HuH-7.5 (cell line): ENCODE results near the gene KLRG1.

Source experiments
- DNase-seq: peaks from one replicate; pipeline ENCODE4 v3.0.0; 2011; ENCODE audit warnings: low spot score

The KLRG1 gene

GRCh38 chr12:8985213-8985754 lies 4.1 kb upstream of the KLRG1 start:
- DNase-seq = no peak

- DNase-seq = no peak
Observed at GRCh38 chr12:8987163-8987562, 2.2 kb upstream of the KLRG1 start.

- no peak for DNase-seq
Observed at GRCh38 chr12:8987685-8988084, 1.7 kb upstream of the KLRG1 start.

- no peak for DNase-seq
Observed at GRCh38 chr12:8991371-8992345, 2.3 kb downstream of the KLRG1 start.

GRCh38 chr12:8993827-8994226 lies 4.5 kb downstream of the KLRG1 start:
- DNase-seq = no peak

GRCh38 chr12:8995021-8995775 lies 5.9 kb downstream of the KLRG1 start:
- DNase-seq = no peak

- DNase-seq = no peak
Observed at GRCh38 chr12:8996682-8997405, 7.5 kb downstream of the KLRG1 start.

- DNase-seq = no peak
Observed at GRCh38 chr12:9001233-9001632, 11.9 kb downstream of the KLRG1 start.

- DNase-seq = no peak
Observed at GRCh38 chr12:9002335-9002734, 13.0 kb downstream of the KLRG1 start.

GRCh38 chr12:9022592-9022991 lies 33.2 kb downstream of the KLRG1 start:
- no peak for DNase-seq

GRCh38 chr12:9024512-9024911 lies 35.2 kb downstream of the KLRG1 start:
- DNase-seq = no peak

GRCh38 chr12:9027161-9028059 lies 38.1 kb downstream of the KLRG1 start:
- DNase-seq = no peak

GRCh38 chr12:9030776-9031175 lies 41.4 kb downstream of the KLRG1 start:
- DNase-seq = no peak

- DNase-seq = no peak
Observed at GRCh38 chr12:9032202-9032964, 43.0 kb downstream of the KLRG1 start.

GRCh38 chr12:9033265-9033887 lies 44.0 kb downstream of the KLRG1 start:
- no peak for DNase-seq

GRCh38 chr12:9034095-9034494 lies 44.7 kb downstream of the KLRG1 start:
- no peak for DNase-seq

GRCh38 chr12:9036227-9036626 lies 46.9 kb downstream of the KLRG1 start:
- no peak for DNase-seq

GRCh38 chr12:9037431-9037830 lies 48.1 kb downstream of the KLRG1 start:
- no peak for DNase-seq

- peak; percentile 48 for DNase-seq
Observed at GRCh38 chr12:9039397-9039977, 50.1 kb downstream of the KLRG1 start.
